Measurements from ENCODE around the gene PTBP1.
"Not testable (repeated sequence)": the region's sequence is repeated elsewhere in the genome, so short reads cannot be mapped to it uniquely, and the experiment has no call there.

PTBP1 gene

DNA sequence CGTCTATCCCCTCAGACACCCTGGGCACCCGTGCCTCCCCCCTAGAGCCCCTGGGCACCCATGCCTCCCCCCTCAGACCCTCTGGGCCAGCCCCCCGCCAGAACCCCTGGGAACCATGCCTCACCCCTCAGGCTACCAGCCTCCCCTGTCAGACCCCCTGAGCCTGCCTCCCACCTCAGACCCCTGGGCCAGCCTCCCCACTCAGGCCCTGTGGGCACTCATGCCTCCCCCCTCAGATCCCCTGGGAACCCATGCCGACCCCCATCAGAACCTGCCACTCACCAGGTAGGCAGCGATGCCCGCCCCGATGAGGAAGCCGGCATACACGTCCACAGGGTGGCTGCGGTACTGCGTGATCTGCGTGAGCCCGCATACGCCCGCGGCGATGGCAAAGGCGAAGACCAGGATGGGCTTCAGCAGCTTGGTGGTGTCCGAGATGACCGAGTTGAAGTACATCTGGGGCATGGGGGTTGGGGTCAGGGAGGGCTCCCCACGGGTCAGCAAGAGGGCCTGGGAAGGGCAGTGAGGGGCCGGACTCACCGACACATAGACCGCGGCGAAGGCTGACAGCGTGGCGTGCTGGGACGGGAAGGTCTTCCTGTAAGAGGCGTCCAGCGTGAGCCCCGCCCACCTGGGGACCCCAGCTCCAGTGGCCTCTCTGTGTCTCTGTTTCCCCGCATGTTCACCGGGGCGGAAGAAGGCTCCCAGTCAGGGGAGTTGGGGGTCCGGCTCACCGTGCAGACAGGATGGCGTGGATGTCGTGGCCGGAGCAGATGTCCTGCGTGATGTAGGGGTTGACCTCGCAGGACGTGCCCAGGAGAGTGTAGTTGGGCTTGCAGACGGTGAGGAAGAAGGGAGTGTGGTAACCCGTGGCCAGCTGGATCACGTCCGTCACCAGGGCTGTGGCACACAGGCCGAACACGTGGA is 17.2 kb downstream of the PTBP1 start:
- TF ChIP-seq, protein P1, sequence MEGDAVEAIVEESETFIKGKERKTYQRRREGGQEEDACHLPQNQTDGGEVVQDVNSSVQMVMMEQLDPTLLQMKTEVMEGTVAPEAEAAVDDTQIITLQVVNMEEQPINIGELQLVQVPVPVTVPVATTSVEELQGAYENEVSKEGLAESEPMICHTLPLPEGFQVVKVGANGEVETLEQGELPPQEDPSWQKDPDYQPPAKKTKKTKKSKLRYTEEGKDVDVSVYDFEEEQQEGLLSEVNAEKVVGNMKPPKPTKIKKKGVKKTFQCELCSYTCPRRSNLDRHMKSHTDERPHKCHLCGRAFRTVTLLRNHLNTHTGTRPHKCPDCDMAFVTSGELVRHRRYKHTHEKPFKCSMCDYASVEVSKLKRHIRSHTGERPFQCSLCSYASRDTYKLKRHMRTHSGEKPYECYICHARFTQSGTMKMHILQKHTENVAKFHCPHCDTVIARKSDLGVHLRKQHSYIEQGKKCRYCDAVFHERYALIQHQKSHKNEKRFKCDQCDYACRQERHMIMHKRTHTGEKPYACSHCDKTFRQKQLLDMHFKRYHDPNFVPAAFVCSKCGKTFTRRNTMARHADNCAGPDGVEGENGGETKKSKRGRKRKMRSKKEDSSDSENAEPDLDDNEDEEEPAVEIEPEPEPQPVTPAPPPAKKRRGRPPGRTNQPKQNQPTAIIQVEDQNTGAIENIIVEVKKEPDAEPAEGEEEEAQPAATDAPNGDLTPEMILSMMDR (conservative IDR thresholded peaks at IDR 0.05): no peak
- H3K27ac ChIP-seq: no peak overlapping the region

DNA sequence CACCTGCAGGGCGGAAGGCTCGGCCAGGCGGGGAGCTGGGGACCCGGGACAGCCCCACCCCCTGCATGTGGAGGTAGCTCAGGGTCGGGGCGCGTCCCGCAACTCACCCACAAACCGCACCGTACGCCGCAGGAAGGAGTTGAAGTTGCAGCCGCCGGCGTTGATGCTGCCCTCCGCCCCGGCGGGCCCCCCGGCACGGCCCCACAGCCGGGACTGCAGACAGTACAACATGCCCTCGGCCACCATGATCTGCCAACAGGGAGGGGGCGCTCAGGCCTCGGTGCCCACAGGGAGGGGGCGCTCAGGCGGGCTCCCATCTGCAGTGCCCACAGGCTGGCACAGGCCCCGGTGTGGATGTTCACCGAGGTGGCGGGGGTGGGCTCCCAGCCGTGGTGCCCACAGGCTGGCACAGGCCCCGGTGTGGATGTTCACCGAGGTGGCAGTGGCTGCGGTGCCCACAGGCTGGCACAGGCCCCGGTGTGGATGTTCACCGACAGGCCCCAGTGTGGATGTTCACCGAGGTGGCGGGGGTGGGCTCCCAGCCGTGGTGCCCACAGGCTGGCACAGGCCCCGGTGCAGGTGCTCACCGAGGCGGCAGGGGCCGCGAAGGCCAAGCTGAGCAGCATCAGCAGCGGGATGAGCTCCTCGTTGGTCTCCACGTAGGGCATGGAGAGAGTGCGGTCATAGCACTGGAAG is 18.0 kb downstream of the PTBP1 start:
- H3K27ac ChIP-seq: no peak overlapping the region
- TF ChIP-seq, protein P1 (conservative IDR thresholded peaks at IDR 0.05): no peak

DNA sequence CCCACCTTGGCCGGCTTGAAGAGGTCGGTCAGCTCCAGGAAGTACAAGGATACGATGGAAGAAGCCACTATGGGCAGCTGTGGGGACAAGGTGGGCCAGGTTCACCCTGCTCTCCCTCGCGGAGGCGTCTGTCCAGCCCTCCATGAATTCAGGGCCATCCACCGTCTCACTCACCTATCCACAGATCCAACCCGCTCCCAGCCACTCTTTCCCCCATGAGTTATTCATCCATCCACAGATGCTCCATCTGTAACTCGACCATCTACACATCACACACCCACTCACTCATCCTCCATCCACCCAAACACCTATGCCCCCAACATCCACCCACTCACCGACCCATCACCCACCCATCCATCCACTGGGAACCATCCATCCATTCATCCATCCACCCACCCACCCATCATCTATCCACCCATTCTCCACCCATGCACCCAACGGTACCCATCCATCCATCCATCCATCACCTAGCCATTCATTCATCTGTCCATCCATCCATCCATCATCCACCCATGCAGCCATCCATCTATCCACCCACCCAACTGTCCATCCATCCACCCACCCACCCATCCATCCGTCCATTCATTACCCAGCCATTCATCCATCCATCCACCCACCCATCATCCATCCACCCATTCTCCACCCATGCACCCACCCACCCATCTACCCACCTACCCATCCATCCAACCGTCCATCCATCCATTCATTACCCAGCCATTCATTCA is 18.7 kb downstream of the PTBP1 start:
- TF ChIP-seq, protein P1 (conservative IDR thresholded peaks at IDR 0.05): no peak

DNA sequence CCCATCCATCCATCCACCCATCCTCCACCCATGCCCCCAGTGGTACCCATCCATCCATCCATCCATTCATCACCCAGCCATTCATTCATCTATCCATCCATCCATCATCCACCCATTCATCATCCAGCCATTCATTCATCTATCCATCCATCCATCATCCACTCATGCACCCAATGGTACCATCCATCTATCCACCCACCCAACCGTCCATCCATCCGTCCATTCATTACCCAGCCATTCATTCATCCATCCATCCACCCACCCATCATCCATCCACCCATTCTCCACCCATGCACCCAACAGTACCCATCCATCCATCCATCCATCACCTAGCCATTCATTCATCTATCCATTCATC is 19.2 kb downstream of the PTBP1 start:
- no peak overlapping the region for H3K27ac ChIP-seq
- TF ChIP-seq, protein P1 (conservative IDR thresholded peaks at IDR 0.05): no peak

More for the DNA sequence above, 18.7 kb downstream of the PTBP1 start:
- no peak overlapping the region for H3K27ac ChIP-seq

DNA sequence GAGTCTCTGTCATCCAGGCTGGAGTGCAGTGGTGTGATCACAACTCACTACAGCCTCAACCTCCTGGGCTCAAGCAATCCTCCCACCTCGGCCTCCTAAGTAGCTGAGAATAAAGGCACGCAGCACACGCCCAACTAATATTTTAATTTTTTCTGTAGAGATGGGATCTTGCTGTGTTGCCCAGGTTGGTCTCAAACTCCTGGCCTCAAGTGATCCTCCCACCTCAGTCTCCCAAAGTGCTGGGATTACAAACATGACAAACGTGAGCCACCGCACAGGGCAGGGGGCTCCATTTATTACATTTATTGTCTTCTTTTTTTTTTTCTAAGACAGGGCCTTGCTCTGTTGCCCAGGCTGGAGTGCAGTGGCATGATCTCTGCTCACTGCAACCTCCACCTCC is 23.0 kb downstream of the PTBP1 start:
- not testable (repeated sequence) for H3K27ac ChIP-seq

DNA sequence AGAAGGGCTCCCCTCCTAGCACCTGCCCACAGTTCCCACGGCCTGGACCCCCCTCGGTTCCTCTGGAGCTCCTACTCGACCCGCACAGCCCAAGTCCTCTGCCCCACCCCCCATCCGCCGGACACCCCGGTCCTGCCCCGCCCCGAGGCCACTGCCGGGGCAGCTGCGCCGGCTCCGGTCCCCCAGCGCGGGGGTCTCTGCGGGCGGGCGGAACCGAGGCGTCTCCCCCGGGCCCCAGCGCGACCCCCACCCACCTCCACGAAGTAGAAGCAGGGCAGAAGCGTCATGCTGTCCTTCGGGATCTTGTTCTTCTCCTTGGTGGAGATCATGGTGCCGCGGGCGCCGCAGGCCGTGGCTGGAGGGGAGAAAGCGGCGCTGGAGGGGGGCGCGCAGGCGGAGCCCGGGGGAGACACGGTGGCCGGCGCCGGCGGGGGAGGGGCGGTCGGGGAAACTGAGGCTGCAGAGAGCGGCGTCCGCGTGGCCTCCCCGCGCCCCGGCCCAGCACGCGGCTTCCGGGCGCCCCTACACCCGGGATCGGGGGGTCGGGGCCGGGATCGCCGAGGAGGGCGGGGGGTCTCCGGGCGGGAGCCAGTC is 24.1 kb downstream of the PTBP1 start:
- TF ChIP-seq, protein P1 (conservative IDR thresholded peaks at IDR 0.05): no peak
- no peak overlapping the region; the same call in 1 of the 2 replicates for H3K27ac ChIP-seq

DNA sequence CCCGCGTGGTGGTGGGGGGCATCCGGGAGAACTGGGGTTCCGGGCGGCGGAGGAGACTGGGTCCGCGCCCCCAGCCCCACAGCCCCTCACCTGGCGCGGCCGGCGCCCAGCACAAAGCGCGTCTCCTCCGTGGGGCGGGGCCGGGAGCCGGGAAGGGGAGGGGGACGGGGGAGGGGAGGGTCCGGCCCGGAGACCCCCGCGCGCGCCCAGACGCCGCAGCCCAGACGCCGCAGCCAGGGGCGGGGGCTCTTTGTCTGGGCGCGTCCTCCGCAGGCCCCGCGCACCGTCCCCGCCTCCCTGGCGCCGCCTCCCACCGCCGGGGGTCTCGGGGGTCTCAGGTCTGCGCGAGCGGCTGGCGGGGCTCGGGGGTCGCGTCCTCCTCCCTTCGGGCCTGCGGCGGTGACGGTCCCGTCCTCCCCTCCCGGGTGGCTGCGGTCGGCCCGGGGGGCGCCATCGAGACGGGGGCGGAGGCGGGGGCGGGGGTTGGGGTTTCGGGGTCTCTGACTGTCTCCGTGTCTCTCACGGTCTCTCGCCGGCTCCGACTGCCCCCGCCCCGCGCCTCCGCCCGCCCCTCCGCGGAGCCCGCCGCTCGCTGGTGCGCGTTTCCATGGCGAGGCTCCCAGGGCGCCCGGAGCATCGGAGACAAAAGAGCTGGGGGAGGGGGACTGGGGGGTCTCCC is 24.7 kb downstream of the PTBP1 start, which contains the start of gene PLPPR3:
Gene PLPPR3, minus strand, starts transcription at position 131 of the 679 bp plus-strand sequence. CDS start 396 bp downstream, outside the sequence.
- H3K27ac ChIP-seq: no peak within 1 kb of the TSS; the same call in 1 of the 2 replicates
- TF ChIP-seq, protein P1 (conservative IDR thresholded peaks at IDR 0.05): no peak

Data from VCaP (cell line).